Esophagus squamous epithelium (tissue), 4 donors: ENCODE data around the gene ESR2.

ENCODE experiments used
- POLR2A ChIP-seq, 4 donors: fragments of 450-650 bp; IDR thresholded peaks; one replicate each; pipeline ENCODE4 v1.6.1; 2017; ENCODE audit warnings: antibody characterized with exemption in 4 of 4, mild to moderate bottlenecking in 4 of 4, moderate library complexity in 3 of 4
- TF ChIP-seq, protein P1 (sequence below), 6 experiments: fragments of 450-650 bp in 4 of 6; fragments of 200-600 bp in 2 of 6; sonication (generic) in 2 of 6; IDR thresholded peaks; one replicate each; pipeline ENCODE4 v1.5.1; 2016 to 2019; ENCODE audit warnings: antibody characterized with exemption in 6 of 6, mild to moderate bottlenecking in 4 of 6, moderate library complexity in 4 of 6

DNA sequence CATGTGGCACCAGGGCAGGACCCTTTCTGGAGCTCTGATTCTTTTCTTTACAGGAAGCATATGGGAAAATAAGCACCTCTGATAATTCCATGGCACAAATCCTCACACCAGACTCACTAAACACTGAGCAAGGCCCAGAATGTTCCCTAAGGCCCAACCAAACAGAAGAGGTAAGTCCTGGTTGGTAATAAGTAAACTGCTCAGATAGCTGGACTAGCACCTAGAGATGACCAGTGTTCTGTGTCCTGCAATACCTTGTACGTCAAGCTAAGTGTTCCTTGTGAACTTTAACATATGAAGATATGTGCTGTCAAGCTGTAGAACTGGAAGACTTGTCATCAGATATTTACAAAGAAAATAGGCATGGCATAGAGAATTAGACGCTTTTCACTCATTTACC lies 186.7 kb downstream of the ESR2 start:
- TF ChIP-seq, protein P1, sequence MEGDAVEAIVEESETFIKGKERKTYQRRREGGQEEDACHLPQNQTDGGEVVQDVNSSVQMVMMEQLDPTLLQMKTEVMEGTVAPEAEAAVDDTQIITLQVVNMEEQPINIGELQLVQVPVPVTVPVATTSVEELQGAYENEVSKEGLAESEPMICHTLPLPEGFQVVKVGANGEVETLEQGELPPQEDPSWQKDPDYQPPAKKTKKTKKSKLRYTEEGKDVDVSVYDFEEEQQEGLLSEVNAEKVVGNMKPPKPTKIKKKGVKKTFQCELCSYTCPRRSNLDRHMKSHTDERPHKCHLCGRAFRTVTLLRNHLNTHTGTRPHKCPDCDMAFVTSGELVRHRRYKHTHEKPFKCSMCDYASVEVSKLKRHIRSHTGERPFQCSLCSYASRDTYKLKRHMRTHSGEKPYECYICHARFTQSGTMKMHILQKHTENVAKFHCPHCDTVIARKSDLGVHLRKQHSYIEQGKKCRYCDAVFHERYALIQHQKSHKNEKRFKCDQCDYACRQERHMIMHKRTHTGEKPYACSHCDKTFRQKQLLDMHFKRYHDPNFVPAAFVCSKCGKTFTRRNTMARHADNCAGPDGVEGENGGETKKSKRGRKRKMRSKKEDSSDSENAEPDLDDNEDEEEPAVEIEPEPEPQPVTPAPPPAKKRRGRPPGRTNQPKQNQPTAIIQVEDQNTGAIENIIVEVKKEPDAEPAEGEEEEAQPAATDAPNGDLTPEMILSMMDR (IDR thresholded peaks at IDR 0.05) = no peak
- no peak for TF ChIP-seq POLR2A (IDR thresholded peaks at IDR 0.05)
